Adrenal gland (tissue), 12 donors: Measurements from ENCODE around the gene TEDC1. TPM values are rescaled to one million over a fixed set of nuclear protein-coding genes. Genes with fewer than 3 reads are reported as not detected.

Experiments
- DNase-seq, 7 donors: peaks; one replicate each; pipeline ENCODE4 v3.0.0-alpha.2; 2019 to 2020
- H3K27ac ChIP-seq, 5 donors: fragments of 200-600 bp; sonication (generic) in 4 of 5; 1 replicate in 3 of 5; 2 replicates in 2 of 5; pipeline versions ENCODE4 v1.5.1 to v1.8.0; 2016 to 2020; ENCODE audit warnings: mild to moderate bottlenecking in 1 of 5
- H3K27me3 ChIP-seq: fragments of 200-600 bp; 2 replicates; pipeline ENCODE4 v1.8.0; 2021
- H3K36me3 ChIP-seq, 2 donors: fragments of 200-600 bp; replicated peaks in 1 of 2; 1 replicate in 1 of 2; 2 replicates in 1 of 2; pipeline versions ENCODE4 v1.5.1 to v1.8.0; 2018 to 2022
- H3K4me1 ChIP-seq, 2 donors: fragments of 200-600 bp; replicated peaks in 1 of 2; 1 replicate in 1 of 2; 2 replicates in 1 of 2; pipeline versions ENCODE4 v1.5.1 to v1.8.0; 2018 to 2021
- H3K4me3 ChIP-seq, 4 donors: fragments of 200-600 bp; sonication (generic) in 3 of 4; one replicate each; pipeline ENCODE4 v1.5.1; 2016 to 2018
- H3K9me3 ChIP-seq, 3 donors: fragments of 200-600 bp; sonication (generic) in 1 of 3; replicated peaks in 1 of 3; 1 replicate in 2 of 3; 2 replicates in 1 of 3; pipeline versions ENCODE4 v1.5.1 to v1.8.0; 2016 to 2021
- CTCF ChIP-seq, 6 experiments: fragments of 450-650 bp in 4 of 6; fragments of 200-600 bp in 2 of 6; sonication (generic) in 1 of 6; IDR thresholded peaks; 1 replicate in 5 of 6; 2 replicates in 1 of 6; pipeline versions ENCODE4 v1.5.1 to v1.8.0; 2016 to 2021; ENCODE audit warnings: antibody characterized with exemption in 6 of 6, mild to moderate bottlenecking in 2 of 6, moderate library complexity in 1 of 6
- POLR2A ChIP-seq, 2 donors: fragments of 450-650 bp; IDR thresholded peaks; one replicate each; pipeline ENCODE4 v1.6.1; 2017; ENCODE audit warnings: antibody characterized with exemption in 2 of 2, mild to moderate bottlenecking in 2 of 2, moderate library complexity in 1 of 2
- WGBS, 4 donors: extraction: QIAGEN DNeasy Blood & Tissue Kit in 2 of 4; methylation state at CpG; one replicate each; pipeline versions ENCODE4 v1.1.5 to v1.1.7; 2013 to 2017; 5-methylcytosine and 5-hydroxymethylcytosine counted together
- intact Hi-C, 2 donors: fragments of 100-400 bp; cut with DNase I; formaldehyde crosslinking; loops; one replicate each; pipeline versions ENCODE4 v1.14.1 to v1.15.0; 2022 to 2023
- polyA plus RNA-seq, 3 donors: library from polyadenylated mRNA; stranded (reverse); fragments of 200-250 nt in 2 of 3; fragments of 350-450 nt in 1 of 3; fragmentation: Illumina TruSeq in 1 of 3; extraction: RNeasy Lipid Tissue Mini Kit (QIAGEN cat#74804) in 1 of 3; gene quantifications; one replicate each; pipeline ENCODE4 v1.2.3, GENCODE V29; 2013 to 2014
- total RNA-seq, 9 donors: library from RNA; depleted of rRNA in 4 of 9; stranded (reverse); fragments of >200 nt in 4 of 9; fragments of 120-200 nt in 1 of 9; fragmentation: NEBNext Ultra II Directional in 1 of 9; extraction: Animal tissue kit (Norgen Biotek cat#: 25700) in 1 of 9; gene quantifications; one replicate each; pipeline versions ENCODE4 v1.1.0 to v1.2.4, GENCODE V29; 2013 to 2023
- donor health status: healthy with polysubstance abuse.
- donor health status: Bipolar disorder and iron deficiency.
- donor health status: DM: yes; HTN: yes; CAD: no.
- donor health status: DM: no; HTN: no; CAD: no.
- donor health status: DM: no; HTN: no; CAD: no.
- donor health status: DM: yes; HTN: yes; CAD: no.

The TEDC1 gene
- total and polyA plus RNA-seq, 12 donors = 0.24 to 19.1 (median 3.4) TPM

GRCh38 chr14:105508069-105508468 lies 17.0 kb downstream of the TEDC1 start:
- no peak for DNase-seq
- no peaks in the 10 kb centered on the region for H3K9me3 ChIP-seq
- H3K4me1 ChIP-seq = no peaks in the 10 kb centered on the region
- TF ChIP-seq POLR2A (IDR thresholded peaks at IDR 0.05) = no peak
- TF ChIP-seq CTCF (IDR thresholded peaks at IDR 0.05) = no peak
- H3K36me3 ChIP-seq = no peaks in the 10 kb centered on the region
- H3K4me3 ChIP-seq = no peak overlapping the region
- intact Hi-C loops = no loop called here
- WGBS, 4 donors = 67 to 82% (median 75%) methylated on average over 14 to 16 of the region's 16 CpGs
- peaks cover 23% of the 10 kb centered on the region for H3K27me3 ChIP-seq
- no peak overlapping the region for H3K27ac ChIP-seq

GRCh38 chr14:105508601-105509000 lies 17.6 kb downstream of the TEDC1 start:
- Histone ChIP-seq H3K27me3 (peaks cover 23% of the 10 kb centered on the region), H3K27ac (no peak overlapping the region), H3K36me3 (no peaks in the 10 kb centered on the region), H3K4me3 (no peak overlapping the region), H3K9me3 (no peaks in the 10 kb centered on the region), H3K4me1 (no peaks in the 10 kb centered on the region)
- TF ChIP-seq POLR2A (IDR thresholded peaks at IDR 0.05) (no peak), CTCF (IDR thresholded peaks at IDR 0.05) (no peak)
- intact Hi-C loops = no loop called here
- DNase-seq = no peak
- 76 to 83% (median 81%) methylated on average over 12 of the region's 12 CpGs for WGBS, 4 donors

DNA sequence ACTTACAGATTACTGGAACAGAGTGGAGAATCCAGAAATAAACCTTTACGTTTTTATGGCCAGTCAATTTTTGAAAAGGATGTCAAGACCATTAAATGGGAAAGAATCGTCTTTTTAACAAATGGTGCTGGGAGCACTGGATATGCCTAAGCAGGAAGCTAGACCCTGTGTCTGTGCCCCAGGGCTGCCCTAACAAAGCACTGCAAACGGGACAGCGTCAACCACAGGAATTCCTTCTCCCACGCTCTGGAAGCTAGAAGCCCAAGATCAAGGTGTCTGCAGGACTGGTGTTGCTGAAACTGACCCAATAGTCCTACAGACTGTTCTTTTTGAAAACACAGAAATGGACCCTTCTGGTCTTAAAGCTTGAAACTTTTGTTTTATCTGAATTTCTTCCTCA lies 26.1 kb downstream of the TEDC1 start:
- H3K4me3 ChIP-seq = no peak overlapping the region
- no peak for DNase-seq
- no peak for TF ChIP-seq POLR2A (IDR thresholded peaks at IDR 0.05)
- TF ChIP-seq CTCF (IDR thresholded peaks at IDR 0.05) = no peak
- H3K4me1 ChIP-seq = no peaks in the 10 kb centered on the region
- peaks cover 24% of the 10 kb centered on the region for H3K27me3 ChIP-seq
- H3K36me3 ChIP-seq = no peaks in the 10 kb centered on the region
- H3K27ac ChIP-seq = no peak overlapping the region
- no peaks in the 10 kb centered on the region for H3K9me3 ChIP-seq
- intact Hi-C loops = no loop called here
- WGBS, 4 donors = 43 to 58% (median 44%) methylated on average over 5 of the region's 5 CpGs

DNA sequence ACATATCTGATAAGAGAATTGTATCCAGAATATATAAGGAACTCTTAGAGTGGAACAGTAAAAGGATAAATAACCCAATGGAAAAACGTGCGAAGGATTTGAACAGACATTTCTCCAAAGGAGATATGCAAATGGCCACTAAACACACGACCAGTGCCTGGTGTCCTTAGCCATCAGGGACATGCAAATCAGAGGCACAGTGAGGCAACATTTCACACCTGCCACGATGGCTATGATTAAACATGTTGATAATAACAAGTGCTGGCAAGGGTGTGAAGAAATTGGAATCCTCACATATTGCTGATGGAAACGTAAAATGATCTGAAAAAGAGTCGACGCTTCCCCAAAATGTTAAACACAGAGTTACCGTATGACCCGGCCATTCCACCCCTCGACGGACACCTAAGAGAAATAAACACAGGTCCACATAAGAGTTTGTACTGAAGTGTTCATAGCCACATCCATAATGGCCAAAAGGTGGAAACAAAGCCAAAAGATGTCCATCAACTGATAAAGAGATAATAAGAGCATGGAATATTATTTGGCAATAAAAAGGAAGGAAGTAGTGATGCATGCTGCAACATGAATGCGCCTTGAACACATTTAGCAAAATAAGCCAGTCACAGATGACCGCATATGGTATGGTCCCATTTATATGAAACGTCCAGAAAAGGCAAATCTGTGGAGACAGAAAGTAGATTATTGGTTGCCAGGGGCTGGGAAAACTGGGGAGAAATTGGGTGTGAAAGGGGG lies 29.1 kb downstream of the TEDC1 start:
- Histone ChIP-seq H3K4me1 (no peaks in the 10 kb centered on the region), H3K27ac (no peak overlapping the region), H3K27me3 (peaks cover 9% of the 10 kb centered on the region), H3K4me3 (no peak overlapping the region), H3K36me3 (no peaks in the 10 kb centered on the region), H3K9me3 (no peaks in the 10 kb centered on the region)
- no peak for DNase-seq
- intact Hi-C loops = no loop called here
- WGBS, 4 donors = 64 to 73% (median 69%) methylated on average over 14 of the region's 14 CpGs
- TF ChIP-seq POLR2A (IDR thresholded peaks at IDR 0.05) = no peak
- TF ChIP-seq CTCF (IDR thresholded peaks at IDR 0.05) = no peak
